ELF-1 (cell line): Measurements from ENCODE around the gene INSYN2A.
A peak's percentile ranks its signal among the peaks of the same experiment; 100 is the strongest.

ENCODE experiments used
- DNase-seq: peaks from one replicate; pipeline ENCODE4 v3.0.0-alpha.2; 2016; ENCODE audit warnings: low read depth, low spot score

INSYN2A gene

GRCh38 chr10:127154831-127155620 lies 41.4 kb downstream of the INSYN2A start:
- no peak for DNase-seq

GRCh38 chr10:127153181-127153580 lies 43.2 kb downstream of the INSYN2A start:
- no peak for DNase-seq

DNA sequence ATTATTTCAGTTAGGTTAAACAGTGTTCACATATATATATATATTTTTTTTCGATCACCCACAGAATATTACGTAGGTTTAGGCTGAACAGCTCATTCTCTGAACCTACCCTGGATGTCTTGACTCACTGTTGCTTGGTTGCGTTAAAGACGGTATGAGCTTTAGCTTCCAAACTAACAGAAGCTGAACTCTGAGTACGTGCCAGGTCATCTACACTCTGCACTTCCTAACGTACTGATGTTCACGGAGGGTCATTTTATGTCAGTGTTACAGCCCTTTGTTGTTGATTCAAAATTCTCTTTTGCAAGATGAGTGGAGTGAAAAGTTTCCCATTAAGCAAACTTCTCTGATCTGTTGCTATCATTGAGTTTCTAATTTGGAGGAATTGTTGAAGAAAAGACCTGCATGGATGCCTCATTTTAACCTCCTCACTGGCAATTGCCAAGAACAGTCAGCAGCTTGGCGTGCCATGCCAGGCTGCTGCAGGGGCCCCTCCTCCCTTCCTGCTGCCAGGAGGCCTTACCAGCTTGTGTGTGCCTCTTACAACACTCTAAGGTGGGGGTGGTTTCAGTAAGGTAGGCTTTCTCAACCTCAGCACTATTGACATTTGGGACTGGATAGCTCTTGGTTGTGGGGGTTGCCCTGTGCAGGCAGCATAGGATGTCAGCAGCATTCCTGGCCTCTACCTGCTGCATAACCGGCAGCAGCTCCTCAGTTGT lies 44.3 kb downstream of the INSYN2A start:
- peak; percentile 13 for DNase-seq

GRCh38 chr10:127151541-127151940 lies 44.9 kb downstream of the INSYN2A start:
- no peak for DNase-seq

DNA sequence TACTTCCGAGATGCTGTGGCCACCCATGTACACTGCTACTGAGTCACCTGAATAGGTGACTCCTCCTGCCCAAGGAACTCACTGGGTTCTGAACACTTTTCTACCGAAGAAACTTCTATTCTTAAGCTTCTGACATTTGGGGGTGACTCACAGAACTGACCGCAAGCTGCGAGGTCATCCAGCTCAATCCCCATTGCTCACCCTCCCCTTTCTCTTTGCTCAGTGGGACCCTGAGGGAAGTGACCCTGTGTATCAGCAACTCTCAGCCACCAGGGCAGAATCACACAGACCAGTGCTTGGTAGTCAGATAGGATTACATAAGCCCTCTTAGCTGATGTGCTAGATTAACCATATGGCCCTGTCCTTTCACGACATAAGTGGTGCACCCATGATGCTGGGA lies 46.3 kb downstream of the INSYN2A start:
- DNase-seq, result peak; percentile 23

DNA sequence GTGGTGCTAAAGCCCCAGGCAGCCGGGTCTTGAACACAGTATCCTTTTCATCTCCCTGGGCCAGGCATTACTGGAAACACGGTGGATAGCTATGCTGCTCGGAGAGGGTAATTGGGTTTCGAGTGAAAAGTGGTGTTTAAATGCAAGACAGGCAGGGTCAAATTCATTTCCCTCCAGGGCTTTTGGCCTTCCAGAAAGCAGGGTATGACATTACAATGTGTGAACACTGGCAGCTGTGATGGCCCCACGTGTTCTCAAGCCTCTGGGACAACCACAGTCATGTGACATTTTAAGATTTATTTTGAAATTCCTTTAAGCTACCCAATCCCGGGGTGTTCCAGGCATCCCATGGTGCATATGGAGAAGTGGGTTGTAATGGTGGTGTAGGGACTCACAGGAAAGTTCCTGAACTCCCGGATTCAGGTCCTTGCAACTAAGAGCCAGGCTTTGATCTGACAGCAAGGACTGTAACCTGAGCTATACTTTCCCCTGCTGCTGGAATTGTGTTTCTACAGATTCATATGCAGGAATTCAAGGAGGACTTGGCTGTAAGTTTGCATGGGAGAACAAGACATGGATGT lies 46.8 kb downstream of the INSYN2A start:
- peak; percentile 65 for DNase-seq

GRCh38 chr10:127148933-127149220 lies 47.5 kb downstream of the INSYN2A start:
- no peak for DNase-seq

GRCh38 chr10:127148066-127148932 lies 48.1 kb downstream of the INSYN2A start:
- DNase-seq, result no peak

DNA sequence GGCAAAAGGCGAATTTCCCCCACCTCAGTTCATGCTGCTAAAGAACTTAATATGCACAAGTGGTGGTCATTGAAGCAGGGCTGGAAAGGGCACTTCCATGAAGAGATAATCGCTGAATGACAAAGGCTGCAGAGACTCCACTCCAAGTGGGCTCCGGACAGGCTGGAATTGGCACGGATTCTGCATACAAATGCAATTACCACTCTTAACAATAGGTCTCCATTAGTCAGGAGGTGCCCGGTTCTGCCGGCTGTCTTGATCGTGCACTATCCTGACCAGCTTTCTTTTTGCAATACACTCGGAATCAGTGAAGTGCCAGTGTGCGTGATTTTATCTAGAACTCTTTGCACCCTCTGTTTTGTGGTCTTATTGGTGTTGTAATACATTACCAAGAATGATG lies 49.7 kb downstream of the INSYN2A start:
- no peak for DNase-seq
